T-helper 2 cell (primary cell): ENCODE measurements around the gene SULT1A4.
"Not testable (repeated sequence)": the region's sequence is repeated elsewhere in the genome, so short reads cannot be mapped to it uniquely, and the experiment has no call there.

ENCODE experiments used
- DNase-seq, 5 experiments: peaks; one replicate each; pipeline versions ENCODE4 v3.0.0 to v3.0.0-alpha.2; 2012 to 2022
- total RNA-seq, 2 donors: gene quantifications; one replicate each; lab custom pipeline; 2026; lab: John Stamatoyannopoulos, UW

SULT1A4 gene
- 0 reads per million in 2 donors for total RNA-seq

GRCh38 chr16:29459706-29460646 is at the start of gene SULT1A4:
SULT1A4 (plus strand) TSS chr16:29459913; CDS start chr16:29461386, 1,473 bp downstream.
- not testable (repeated sequence) for DNase-seq

- not testable (repeated sequence) for DNase-seq
Observed at GRCh38 chr16:29423587-29423986, 36.1 kb upstream of the SULT1A4 start.

- not testable (repeated sequence) for DNase-seq
Observed at GRCh38 chr16:29425390-29425789, 34.3 kb upstream of the SULT1A4 start.

GRCh38 chr16:29453754-29454153 is 6.0 kb upstream of the SULT1A4 start:
- DNase-seq, result not testable (repeated sequence)

GRCh38 chr16:29454269-29454668 is 5.4 kb upstream of the SULT1A4 start, which contains the start of the genes BOLA2 and SLX1B:
BOLA2 (minus strand) TSS chr16:29454351; CDS start chr16:29454253, 98 bp downstream.
SLX1B (plus strand) TSS chr16:29454533.
- not testable (repeated sequence) for DNase-seq

- not testable (repeated sequence) for DNase-seq
Observed at GRCh38 chr16:29454828-29455227, 4.9 kb upstream of the SULT1A4 start.

- DNase-seq, result not testable (repeated sequence)
Observed at GRCh38 chr16:29457660-29458059, 2.1 kb upstream of the SULT1A4 start.

GRCh38 chr16:29460647-29461030 is 926 bp downstream of the SULT1A4 start:
- DNase-seq, result not testable (repeated sequence)

GRCh38 chr16:29465985-29466824 is 6.5 kb downstream of the SULT1A4 start:
- DNase-seq, result not testable (repeated sequence)

- DNase-seq, result not testable (repeated sequence)
Observed at GRCh38 chr16:29466904-29467303, 7.2 kb downstream of the SULT1A4 start.

- DNase-seq, result not testable (repeated sequence)
Observed at GRCh38 chr16:29467654-29468366, 8.1 kb downstream of the SULT1A4 start.

- DNase-seq, result peak in 2 of 5 experiments; percentile 42 to 45
Observed at GRCh38 chr16:29469660-29470059, 9.9 kb downstream of the SULT1A4 start.

GRCh38 chr16:29472065-29472464 is 12.4 kb downstream of the SULT1A4 start:
- DNase-seq, result not testable (repeated sequence)

GRCh38 chr16:29482276-29482675 is 22.6 kb downstream of the SULT1A4 start:
- not testable (repeated sequence) for DNase-seq

GRCh38 chr16:29506308-29506707 is 46.6 kb downstream of the SULT1A4 start, which contains the start of gene NPIPB12:
NPIPB12 (minus strand) TSS chr16:29506408.
- not testable (repeated sequence) for DNase-seq
